SU-DHL-6 (cell line): ENCODE data around the gene SERPINA5.

Source experiments
- CTCF ChIP-seq: fragments of 200-600 bp; sonication (generic); IDR thresholded peaks from one replicate; pipeline ENCODE4 v1.5.1; 2017; ENCODE audit warnings: antibody characterized with exemption, mild to moderate bottlenecking, low read length, moderate library complexity; ENCODE audit not compliant: insufficient read depth, poor library complexity, severe bottlenecking
- EZH2phosphoT487 ChIP-seq: fragments of 200-600 bp; sonication (generic), shearing (Covaris generic); conservative IDR thresholded peaks from 2 replicates; pipeline ENCODE4 v1.6.1; 2018; ENCODE audit warnings: mild to moderate bottlenecking, antibody characterized with exemption, low read length, moderate library complexity, mixed read lengths

- TF ChIP-seq CTCF (no peak), EZH2phosphoT487 (no peak)
Observed at GRCh38 chr14:94573475-94574277, 7.5 kb upstream of the SERPINA5 start.
